KMS-11 (cell line): ENCODE data around the gene NKX1-1.

ENCODE experiments used
- H2AFZ ChIP-seq: fragments of 200-600 bp; sonication (generic); 2 replicates; pipeline ENCODE4 v1.6.1; 2016; ENCODE audit warnings: antibody characterized with exemption, mixed run types, low read depth
- H3K27ac ChIP-seq: fragments of 200-600 bp; sonication (generic); 2 replicates; pipeline ENCODE4 v1.6.1; 2016; ENCODE audit warnings: mild to moderate bottlenecking, mixed run types
- H3K27me3 ChIP-seq: fragments of 200-600 bp; sonication (generic); 2 replicates; pipeline ENCODE4 v1.6.1; 2017; ENCODE audit warnings: mild to moderate bottlenecking, low read depth, mixed run types, moderate library complexity; ENCODE audit not compliant: insufficient read depth
- H3K36me3 ChIP-seq: fragments of 200-600 bp; sonication (generic); 2 replicates; pipeline ENCODE4 v1.6.1; 2017; ENCODE audit warnings: mild to moderate bottlenecking, mixed run types; ENCODE audit not compliant: insufficient read depth
- H3K4me1 ChIP-seq: fragments of 200-600 bp; sonication (generic); 2 replicates; pipeline ENCODE4 v1.6.1; 2016; ENCODE audit warnings: mild to moderate bottlenecking, low read depth, mixed run types; ENCODE audit not compliant: poor library complexity, severe bottlenecking
- H3K4me2 ChIP-seq: fragments of 200-600 bp; sonication (generic); 2 replicates; pipeline ENCODE4 v1.7.0; 2016; ENCODE audit warnings: mild to moderate bottlenecking, mixed run types
- H3K4me3 ChIP-seq: fragments of 200-600 bp; sonication (generic); IDR thresholded peaks from 2 replicates; pipeline ENCODE4 v1.6.1; 2017; ENCODE audit warnings: low read depth, low read length, mixed read lengths; ENCODE audit not compliant: insufficient read depth
- H3K79me2 ChIP-seq: fragments of 200-600 bp; sonication (generic); 2 replicates; pipeline ENCODE4 v1.6.1; 2016; ENCODE audit warnings: low read depth, mixed run types; ENCODE audit not compliant: insufficient read depth
- H3K9ac ChIP-seq: fragments of 200-600 bp; sonication (generic); 2 replicates; pipeline ENCODE4 v1.6.1; 2016; ENCODE audit warnings: mild to moderate bottlenecking, mixed run types
- H4K20me1 ChIP-seq: fragments of 200-600 bp; sonication (generic); 2 replicates; pipeline ENCODE4 v1.6.1; 2016; ENCODE audit warnings: mild to moderate bottlenecking, mixed run types; ENCODE audit not compliant: insufficient read depth
- CTCF ChIP-seq: fragments of 200-600 bp; sonication (generic); conservative IDR thresholded peaks from 2 replicates; pipeline ENCODE4 v1.6.1; 2017; ENCODE audit warnings: low read depth, mild to moderate bottlenecking, antibody characterized with exemption, low read length, moderate library complexity, mixed read lengths

Gene NKX1-1

GRCh38 chr4:1402516-1403091 lies 3.6 kb downstream of the NKX1-1 start:
- Histone ChIP-seq H3K4me2 (no peak overlapping the region), H4K20me1 (no peaks in the 10 kb centered on the region), H3K27me3 (no peaks in the 10 kb centered on the region; the same call in 1 of the 2 replicates), H3K79me2 (no peaks in the 10 kb centered on the region), H3K4me1 (no peaks in the 10 kb centered on the region), H3K9ac (no peak overlapping the region), H2AFZ (no peak overlapping the region), H3K27ac (no peak overlapping the region), H3K36me3 (no peaks in the 10 kb centered on the region), H3K4me3 (no peak overlapping the region)
- TF ChIP-seq CTCF = no peak

- Histone ChIP-seq H4K20me1 (no peaks in the 10 kb centered on the region), H3K27ac (no peak overlapping the region), H3K79me2 (no peaks in the 10 kb centered on the region), H3K9ac (no peak overlapping the region), H3K36me3 (no peaks in the 10 kb centered on the region), H3K4me3 (no peak overlapping the region), H3K4me1 (no peaks in the 10 kb centered on the region), H3K27me3 (no peaks in the 10 kb centered on the region; the same call in 1 of the 2 replicates), H2AFZ (no peak overlapping the region), H3K4me2 (no peak overlapping the region)
- no peak for TF ChIP-seq CTCF
Observed at GRCh38 chr4:1402021-1402515, 4.2 kb downstream of the NKX1-1 start.

GRCh38 chr4:1401409-1402020 lies 4.7 kb downstream of the NKX1-1 start:
- Histone ChIP-seq H3K4me3 (no peak overlapping the region), H3K27ac (no peak overlapping the region), H2AFZ (no peak overlapping the region), H3K9ac (no peak overlapping the region), H3K27me3 (no peaks in the 10 kb centered on the region; the same call in 1 of the 2 replicates), H3K4me1 (no peaks in the 10 kb centered on the region), H4K20me1 (no peaks in the 10 kb centered on the region), H3K36me3 (no peaks in the 10 kb centered on the region), H3K79me2 (no peaks in the 10 kb centered on the region), H3K4me2 (no peak overlapping the region)
- TF ChIP-seq CTCF = no peak

- TF ChIP-seq CTCF = no peak
- Histone ChIP-seq H3K27me3 (no peaks in the 10 kb centered on the region; the same call in 1 of the 2 replicates), H2AFZ (no peak overlapping the region), H3K79me2 (no peaks in the 10 kb centered on the region), H3K4me1 (no peaks in the 10 kb centered on the region), H3K36me3 (no peaks in the 10 kb centered on the region), H3K4me2 (no peak overlapping the region), H3K4me3 (no peak overlapping the region), H4K20me1 (no peaks in the 10 kb centered on the region), H3K27ac (no peak overlapping the region), H3K9ac (no peak overlapping the region)
Observed at GRCh38 chr4:1400831-1401408, 5.3 kb downstream of the NKX1-1 start.
